ENCODE data around the gene RFC5.
"Not testable (repeated sequence)": the region's sequence is repeated elsewhere in the genome, so short reads cannot be mapped to it uniquely, and the experiment has no call there.

The RFC5 gene

DNA sequence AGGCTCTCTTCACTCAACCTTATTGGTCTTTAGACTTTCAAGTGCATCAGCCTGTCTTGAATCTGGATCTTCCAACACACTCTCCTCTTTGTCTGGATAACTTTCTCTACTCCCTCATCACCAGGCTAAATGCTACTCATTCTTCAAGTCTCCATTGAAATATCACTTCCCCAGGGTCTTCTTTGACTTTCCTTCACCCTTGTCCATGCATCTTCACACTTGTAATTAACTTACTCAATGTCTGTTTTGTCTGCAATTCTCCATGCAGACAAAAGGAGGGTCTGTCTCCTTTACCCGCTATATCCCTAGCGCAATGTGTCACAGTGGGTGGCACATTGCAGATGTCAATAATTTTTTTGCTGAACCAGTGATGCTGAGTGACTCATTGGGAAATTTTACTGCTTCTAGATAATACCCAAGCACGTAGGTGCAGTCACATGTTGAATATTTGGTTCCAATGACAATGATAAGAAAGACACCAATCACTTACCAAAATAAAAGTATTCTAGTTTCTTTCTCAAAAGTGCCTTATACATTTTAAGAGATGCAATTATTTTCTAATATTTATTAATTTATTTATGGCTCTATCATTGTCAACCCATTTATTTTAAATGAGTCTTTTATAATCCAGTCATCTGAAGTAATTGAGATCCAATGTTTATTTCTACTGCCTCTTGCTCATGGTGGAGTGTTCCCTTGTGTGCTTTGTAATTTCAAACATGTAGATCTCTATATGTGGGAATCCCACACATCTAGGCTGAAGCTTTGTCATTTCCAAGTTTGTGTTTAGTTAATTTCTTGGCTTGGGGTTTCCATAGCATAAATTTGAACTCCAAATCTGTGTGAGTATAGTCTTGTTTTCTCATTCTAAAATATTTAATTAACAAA lies 21.7 kb upstream of the RFC5 start:
- no peak for DNase-seq
- Mint-ChIP-seq H3K4me3 (no peak overlapping the region), H3K9me3 (peaks cover 3% of the 10 kb centered on the region), H3K36me3 (ENCODE audit: low read depth) (no peaks in the 10 kb centered on the region), H3K27me3 (peaks cover 3% of the 10 kb centered on the region), H3K4me1 (peaks cover 2% of the 10 kb centered on the region), H3K27ac (no peak overlapping the region)
- ATAC-seq = peak; percentile 65

DNA sequence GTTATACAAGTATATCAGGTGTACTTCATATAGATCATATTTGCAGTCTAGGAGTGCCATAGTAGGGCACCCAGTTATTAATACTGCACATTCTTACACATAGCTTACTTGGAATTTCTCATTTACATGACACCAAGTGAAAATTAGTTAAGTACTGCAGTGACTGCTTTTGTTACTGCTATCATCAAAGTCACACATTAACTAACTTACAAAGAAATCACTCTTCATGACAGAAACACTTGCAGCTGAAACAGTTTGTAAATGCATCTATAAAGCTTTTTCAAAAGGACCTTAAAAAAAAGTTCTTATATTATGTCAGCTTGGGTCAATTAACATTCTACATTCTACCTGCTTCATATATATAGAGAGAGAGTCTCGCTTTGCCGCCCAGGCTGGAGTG lies 17.8 kb upstream of the RFC5 start:
- Mint-ChIP-seq H3K4me1 (peaks cover 2% of the 10 kb centered on the region), H3K4me3 (no peak overlapping the region), H3K27ac (no peak overlapping the region), H3K36me3 (ENCODE audit: low read depth) (no peaks in the 10 kb centered on the region), H3K9me3 (peaks cover 7% of the 10 kb centered on the region), H3K27me3 (peaks cover 1% of the 10 kb centered on the region)
- DNase-seq (no peak), ATAC-seq (no peak)

DNA sequence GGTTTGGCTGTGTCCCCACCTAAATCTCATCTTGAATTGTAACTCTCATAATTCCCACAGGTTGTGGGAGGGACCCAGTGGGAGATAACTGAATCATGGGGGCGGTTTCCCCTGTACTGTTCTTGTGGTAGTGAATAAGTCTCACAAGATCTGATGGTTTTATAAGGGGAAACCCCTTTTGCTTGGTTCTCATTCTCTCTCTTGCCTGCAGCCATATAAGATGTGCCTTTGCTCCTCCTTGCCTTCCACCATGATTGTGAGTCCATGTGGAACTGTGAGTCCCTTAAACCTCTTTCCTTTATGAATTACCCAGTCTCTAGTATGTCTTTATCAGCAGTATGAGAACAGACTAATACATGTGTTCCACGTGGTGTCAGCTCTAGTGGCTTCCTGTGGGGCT lies 16.7 kb upstream of the RFC5 start:
- not testable (repeated sequence) for ATAC-seq; H3K27me3 Mint-ChIP-seq; H3K4me1 Mint-ChIP-seq; H3K27ac Mint-ChIP-seq; H3K36me3 Mint-ChIP-seq (ENCODE audit: low read depth); H3K9me3 Mint-ChIP-seq; H3K4me3 Mint-ChIP-seq
- DNase-seq = peak; percentile 3

DNA sequence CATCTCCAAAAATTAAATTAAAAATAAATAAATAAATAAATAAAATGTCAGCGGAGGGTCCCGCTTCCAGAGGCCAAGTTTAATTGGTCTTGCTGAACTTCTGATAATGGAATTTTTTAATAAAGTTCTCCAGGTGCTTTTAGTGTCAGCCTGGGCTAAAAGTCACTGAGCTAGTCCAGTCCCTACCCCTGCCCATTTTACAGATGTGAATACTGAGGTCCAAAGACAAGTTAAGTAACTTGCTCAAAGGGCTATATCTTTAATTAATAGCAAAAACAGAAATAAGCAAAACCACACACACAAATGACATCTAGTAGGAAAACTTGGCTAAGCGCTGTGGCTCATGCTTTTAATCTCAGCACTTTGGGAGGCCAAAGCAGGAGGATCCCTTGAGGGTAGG lies 5.6 kb upstream of the RFC5 start:
- no peak overlapping the region for H3K4me3 Mint-ChIP-seq
- no peaks in the 10 kb centered on the region for H3K9me3 Mint-ChIP-seq
- DNase-seq (no peak), ATAC-seq (no peak)
- peaks cover under 1% of the 10 kb centered on the region for H3K4me1 Mint-ChIP-seq
- H3K27me3 Mint-ChIP-seq = peaks cover 7% of the 10 kb centered on the region
- H3K36me3 Mint-ChIP-seq (ENCODE audit: low read depth) = no peaks in the 10 kb centered on the region
- no peak overlapping the region for H3K27ac Mint-ChIP-seq

DNA sequence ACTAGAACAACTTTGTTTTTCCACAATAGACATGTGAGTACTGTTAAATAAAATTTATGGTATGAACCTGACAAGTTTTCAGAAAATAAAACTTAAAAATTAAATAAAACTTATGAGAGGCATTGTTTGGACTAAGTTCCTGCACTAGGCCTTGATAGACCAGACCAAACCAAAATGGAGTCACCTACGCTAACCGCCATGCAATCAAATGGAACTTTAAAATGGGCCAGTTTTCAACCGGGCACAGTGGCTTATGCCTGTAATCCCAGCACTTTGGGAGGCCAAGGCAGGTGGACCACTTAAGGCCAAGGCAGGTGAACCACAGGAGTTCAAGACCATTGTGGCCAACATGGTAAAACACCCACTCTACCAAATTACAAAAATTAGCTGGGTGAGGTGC lies 5.1 kb upstream of the RFC5 start:
- peaks cover 7% of the 10 kb centered on the region for H3K27me3 Mint-ChIP-seq
- H3K4me3 Mint-ChIP-seq = no peak overlapping the region
- no peak overlapping the region for H3K27ac Mint-ChIP-seq
- H3K4me1 Mint-ChIP-seq = peaks cover 6% of the 10 kb centered on the region
- ATAC-seq (no peak), DNase-seq (no peak)
- H3K9me3 Mint-ChIP-seq = no peaks in the 10 kb centered on the region
- H3K36me3 Mint-ChIP-seq (ENCODE audit: low read depth) = no peaks in the 10 kb centered on the region

DNA sequence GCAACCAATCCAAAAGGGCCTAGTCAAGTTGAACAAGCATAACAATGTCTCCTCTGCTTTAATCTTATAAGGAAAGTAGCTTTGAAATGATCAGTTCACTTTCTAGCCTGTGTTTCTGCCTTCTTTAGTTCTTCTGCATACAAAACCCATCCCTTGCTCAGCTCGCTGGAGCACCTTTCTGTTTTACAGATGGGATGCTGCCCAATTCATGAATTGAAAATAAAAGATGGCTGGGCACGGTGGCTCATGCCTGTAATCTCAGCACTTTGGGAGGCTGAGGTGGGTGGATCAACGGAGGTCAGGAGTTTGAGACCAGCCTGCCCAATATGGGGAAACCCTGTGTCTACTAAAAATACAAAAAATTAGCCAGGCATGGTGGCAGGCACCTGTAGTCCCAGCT lies 4.5 kb upstream of the RFC5 start:
- peaks cover 7% of the 10 kb centered on the region for H3K27me3 Mint-ChIP-seq
- no peak overlapping the region for H3K4me3 Mint-ChIP-seq
- DNase-seq (no peak), ATAC-seq (no peak)
- no peak overlapping the region for H3K27ac Mint-ChIP-seq
- no peaks in the 10 kb centered on the region for H3K36me3 Mint-ChIP-seq (ENCODE audit: low read depth)
- peaks cover 7% of the 10 kb centered on the region for H3K4me1 Mint-ChIP-seq
- H3K9me3 Mint-ChIP-seq = no peaks in the 10 kb centered on the region

DNA sequence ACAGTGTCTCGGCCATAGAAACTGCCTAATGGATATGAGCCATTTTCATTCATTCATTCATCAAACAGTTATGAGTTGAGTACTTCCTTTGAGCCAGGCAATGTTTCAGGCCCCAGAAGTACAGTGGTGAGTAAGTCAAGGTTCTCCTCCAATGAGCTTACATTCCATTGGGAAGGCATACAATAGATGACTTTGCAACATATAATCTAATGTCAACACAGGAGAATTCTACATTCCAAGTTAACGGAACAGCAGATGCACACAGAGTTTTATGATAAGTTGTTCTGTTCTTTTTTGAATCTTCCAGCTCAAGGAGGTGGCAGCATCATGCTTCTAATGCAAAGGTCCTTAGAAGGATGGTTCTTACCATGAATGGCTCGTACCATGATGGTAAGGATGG lies 3.2 kb upstream of the RFC5 start:
- peaks cover 19% of the 10 kb centered on the region for H3K4me1 Mint-ChIP-seq
- no peak overlapping the region for H3K4me3 Mint-ChIP-seq
- no peak for ATAC-seq
- H3K36me3 Mint-ChIP-seq (ENCODE audit: low read depth) = peaks cover 8% of the 10 kb centered on the region
- peaks cover 4% of the 10 kb centered on the region for H3K27me3 Mint-ChIP-seq
- DNase-seq = no peak
- H3K27ac Mint-ChIP-seq = no peak overlapping the region
- no peaks in the 10 kb centered on the region for H3K9me3 Mint-ChIP-seq

DNA sequence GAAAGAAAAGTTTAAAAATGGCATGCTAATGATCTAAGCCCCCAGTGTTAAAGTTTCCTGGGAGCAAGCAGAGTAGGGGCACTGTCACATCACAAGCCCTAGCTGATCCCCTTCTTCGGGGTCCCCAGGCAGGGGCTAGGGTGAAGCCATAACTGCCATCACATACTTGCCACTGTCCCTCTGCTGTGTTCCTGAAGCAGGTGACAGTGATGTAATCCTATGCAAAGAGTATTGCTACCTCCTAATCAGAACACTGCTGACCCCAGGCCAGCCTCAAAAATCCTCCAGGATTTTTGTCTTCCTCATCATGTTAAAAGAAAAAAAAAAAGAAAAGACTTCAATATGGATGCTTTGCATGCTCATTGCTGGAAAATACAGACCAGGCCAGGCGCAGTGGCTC lies 1.2 kb upstream of the RFC5 start:
- Mint-ChIP-seq H3K27me3 (no peaks in the 10 kb centered on the region), H3K4me1 (peaks cover 23% of the 10 kb centered on the region), H3K27ac (no peak overlapping the region), H3K4me3 (no peak overlapping the region), H3K36me3 (ENCODE audit: low read depth) (peaks cover 18% of the 10 kb centered on the region), H3K9me3 (no peaks in the 10 kb centered on the region)
- DNase-seq (no peak), ATAC-seq (no peak)

DNA sequence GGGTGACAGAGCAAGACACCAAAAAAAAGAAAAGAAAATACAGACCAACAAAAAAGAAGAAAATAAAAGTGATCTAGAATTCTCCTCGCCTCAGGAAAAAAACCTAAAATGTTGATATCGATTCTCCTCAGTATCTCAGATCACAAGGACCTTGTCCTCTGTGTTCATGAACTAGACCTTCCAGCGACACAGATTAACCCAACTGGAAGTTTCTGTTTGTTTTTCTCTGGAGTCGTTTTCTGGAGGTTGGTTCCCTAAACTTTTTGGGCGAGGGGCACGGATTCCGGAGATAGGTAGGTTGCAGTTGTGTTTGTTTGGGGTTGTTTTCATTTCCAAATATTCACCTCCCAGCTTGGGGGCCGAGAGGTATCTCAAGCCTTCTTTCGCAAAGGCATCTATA lies 559 bp upstream of the RFC5 start:
- Mint-ChIP-seq H3K4me3 (peak overlapping the region; percentile 96), H3K9me3 (no peaks in the 10 kb centered on the region), H3K27ac (no peak overlapping the region)

DNA sequence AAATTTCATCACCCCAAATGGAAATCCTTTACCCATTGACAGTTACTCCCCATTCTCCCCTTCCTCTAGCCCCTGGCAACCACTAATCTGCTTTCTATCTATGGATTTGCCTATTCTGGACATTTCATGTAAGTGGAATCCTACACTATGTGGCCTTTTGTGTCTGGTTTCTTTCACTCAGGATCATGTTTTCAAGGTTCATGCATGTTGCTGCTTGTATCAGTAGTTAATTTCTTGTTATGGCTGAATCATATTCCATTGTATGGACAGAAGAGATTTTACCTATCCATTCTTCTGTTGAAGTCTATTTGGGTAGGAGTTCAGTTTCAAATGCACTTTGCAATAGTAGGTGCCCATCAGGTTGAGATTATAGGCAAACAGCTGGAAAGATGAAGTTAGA lies 1.4 kb downstream of the RFC5 start:
- Mint-ChIP-seq H3K27ac (peak overlapping the region; percentile 92), H3K4me1 (peaks cover 23% of the 10 kb centered on the region), H3K9me3 (no peaks in the 10 kb centered on the region)

More for the DNA sequence above, 559 bp upstream of the RFC5 start:
- ATAC-seq = no peak
- H3K27me3 Mint-ChIP-seq = no peaks in the 10 kb centered on the region
- DNase-seq = no peak
- H3K36me3 Mint-ChIP-seq (ENCODE audit: low read depth) = peaks cover 23% of the 10 kb centered on the region
- H3K4me1 Mint-ChIP-seq = peaks cover 23% of the 10 kb centered on the region

DNA sequence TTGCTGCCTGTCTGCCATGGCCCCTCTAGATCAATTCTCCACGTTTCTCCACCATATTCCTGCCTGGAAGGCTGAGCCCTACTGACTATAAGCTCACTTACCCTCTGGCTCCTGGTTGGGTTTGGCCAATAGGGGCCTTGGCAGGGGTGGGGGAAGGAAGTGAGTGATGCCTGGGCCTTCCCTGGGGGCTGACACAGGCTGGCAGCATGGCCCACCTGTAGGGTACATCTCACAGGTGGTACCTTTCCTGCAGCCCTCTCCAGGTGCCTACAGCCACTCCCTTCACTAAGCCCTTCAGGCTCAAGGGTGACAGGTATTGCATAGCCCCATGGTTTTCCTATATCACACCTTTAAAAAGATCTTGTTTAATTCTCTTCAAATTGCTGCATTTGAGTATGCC lies 3.5 kb downstream of the RFC5 start:
- H3K4me3 Mint-ChIP-seq = no peak overlapping the region
- peaks cover 23% of the 10 kb centered on the region for H3K4me1 Mint-ChIP-seq
- H3K36me3 Mint-ChIP-seq (ENCODE audit: low read depth) = peaks cover 48% of the 10 kb centered on the region
- DNase-seq = no peak
- H3K27me3 Mint-ChIP-seq = no peaks in the 10 kb centered on the region
- no peaks in the 10 kb centered on the region for H3K9me3 Mint-ChIP-seq
- no peak for ATAC-seq
- no peak overlapping the region for H3K27ac Mint-ChIP-seq

More for the DNA sequence above, 1.4 kb downstream of the RFC5 start:
- Mint-ChIP-seq H3K4me3 (peak overlapping the region; percentile 96), H3K36me3 (ENCODE audit: low read depth) (peaks cover 36% of the 10 kb centered on the region), H3K27me3 (no peaks in the 10 kb centered on the region)
- DNase-seq (no peak), ATAC-seq (no peak)

DNA sequence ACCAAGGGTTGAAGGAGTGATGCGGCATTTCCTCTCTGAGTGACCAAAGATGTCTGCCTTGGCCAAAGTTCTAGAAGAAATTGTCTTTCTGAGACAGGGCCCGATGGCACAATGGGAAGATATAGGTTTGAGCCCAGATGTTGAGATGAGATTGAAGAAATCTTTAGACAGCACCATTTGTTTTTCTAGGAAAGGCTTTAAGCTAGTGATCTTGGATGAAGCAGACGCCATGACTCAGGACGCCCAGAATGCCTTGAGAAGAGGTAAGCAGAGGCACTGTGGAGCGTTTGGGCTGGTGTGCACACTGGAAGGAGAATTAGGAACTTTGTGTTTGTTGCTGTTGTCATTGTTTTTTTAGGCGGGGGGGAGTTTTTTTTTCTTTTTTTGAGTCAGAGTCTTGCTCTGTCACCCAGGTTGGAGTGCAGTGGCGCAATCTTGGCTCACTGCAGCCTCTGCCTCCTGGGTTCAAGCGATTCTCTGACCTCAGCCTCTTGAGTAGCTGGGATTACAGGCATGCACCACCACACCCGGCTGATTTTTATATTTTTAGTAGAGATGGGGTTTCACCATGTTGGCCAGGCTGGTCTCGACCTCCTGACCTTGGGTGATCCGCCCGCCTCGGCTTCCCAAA lies 5.7 kb downstream of the RFC5 start:
- not testable (repeated sequence) for ATAC-seq, H3K27me3 Mint-ChIP-seq, H3K4me3 Mint-ChIP-seq, DNase-seq, H3K9me3 Mint-ChIP-seq
- Mint-ChIP-seq H3K36me3 (ENCODE audit: low read depth) (peaks cover 66% of the 10 kb centered on the region), H3K27ac (peak overlapping the region; percentile 29), H3K4me1 (peaks cover 14% of the 10 kb centered on the region)

DNA sequence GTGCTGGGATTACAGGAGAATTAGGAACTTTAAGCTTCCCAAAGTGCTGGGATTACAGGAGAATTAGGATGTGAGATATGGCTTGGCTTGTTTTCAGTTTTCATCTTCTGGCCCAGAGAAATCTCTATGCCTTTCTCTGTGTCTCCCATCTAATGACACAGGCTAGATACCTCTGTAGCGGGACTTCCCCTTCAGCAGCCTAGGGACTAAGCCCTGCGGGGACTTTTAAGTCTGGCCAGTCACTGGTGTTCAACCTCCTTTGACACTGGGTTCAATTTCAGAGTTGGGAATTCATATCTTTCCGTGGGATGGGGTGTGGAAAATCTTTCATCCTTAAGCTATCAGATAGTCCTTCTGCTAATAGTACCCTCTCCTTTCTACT lies 6.2 kb downstream of the RFC5 start:
- Mint-ChIP-seq H3K4me1 (peaks cover 9% of the 10 kb centered on the region), H3K27ac (no peak overlapping the region), H3K9me3 (no peaks in the 10 kb centered on the region), H3K36me3 (ENCODE audit: low read depth) (peaks cover 67% of the 10 kb centered on the region), H3K4me3 (no peak overlapping the region), H3K27me3 (no peaks in the 10 kb centered on the region)
- ATAC-seq (no peak), DNase-seq (no peak)

DNA sequence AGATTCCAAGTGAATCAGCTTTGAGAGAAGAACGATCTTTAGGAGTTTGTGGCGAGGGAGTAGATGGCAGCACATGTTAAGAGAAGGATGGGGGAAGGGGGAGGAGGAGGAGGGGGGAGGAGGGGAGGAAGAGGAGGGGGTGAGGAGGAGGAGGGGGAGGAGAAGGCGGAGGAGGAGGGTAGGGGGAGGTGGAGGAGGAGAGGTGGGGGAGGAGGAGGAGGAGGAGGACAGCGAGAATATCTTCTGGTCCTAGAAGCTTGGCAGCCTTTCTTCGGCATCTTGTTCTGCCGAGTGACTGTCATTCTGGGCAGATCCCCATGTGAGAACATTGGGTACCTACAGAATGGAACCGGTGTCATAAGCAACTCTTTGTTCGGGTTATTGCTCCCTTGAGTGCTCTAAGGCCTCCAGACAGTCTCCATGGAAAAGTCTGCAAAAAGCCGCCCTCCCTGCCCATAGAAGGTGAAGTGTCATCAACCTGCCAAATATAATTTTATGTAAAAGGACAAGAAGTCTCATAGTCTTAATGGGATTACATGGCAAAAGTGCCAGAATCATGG lies 6.9 kb downstream of the RFC5 start:
- Mint-ChIP-seq H3K9me3 (no peaks in the 10 kb centered on the region), H3K4me3 (no peak overlapping the region), H3K36me3 (ENCODE audit: low read depth) (peaks cover 67% of the 10 kb centered on the region), H3K4me1 (peaks cover 3% of the 10 kb centered on the region), H3K27me3 (no peaks in the 10 kb centered on the region), H3K27ac (no peak overlapping the region)
- DNase-seq = no peak
- ATAC-seq = no peak

DNA sequence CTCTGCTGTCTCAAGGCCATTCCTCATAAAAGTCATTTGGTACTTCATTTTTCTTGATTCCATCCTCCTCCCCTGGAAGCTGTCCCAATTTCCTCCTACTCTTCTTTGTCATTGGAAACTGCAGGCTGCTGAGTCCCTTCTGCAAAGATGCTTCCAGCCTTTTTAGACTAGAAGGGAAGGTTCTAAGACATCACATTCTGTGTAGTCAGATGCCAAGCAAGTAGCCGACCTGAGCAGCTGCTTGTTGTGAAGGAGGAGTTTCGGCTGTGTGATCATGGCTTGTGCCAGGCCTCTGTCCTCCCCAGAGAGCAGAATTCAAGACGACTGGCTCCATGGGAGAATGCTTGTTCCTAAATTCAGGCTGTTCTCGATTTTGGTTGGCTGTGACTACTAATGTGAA lies 8.7 kb downstream of the RFC5 start:
- Mint-ChIP-seq H3K4me3 (no peak overlapping the region), H3K27ac (peak overlapping the region; percentile 22), H3K36me3 (ENCODE audit: low read depth) (peaks cover 71% of the 10 kb centered on the region), H3K27me3 (no peaks in the 10 kb centered on the region), H3K9me3 (no peaks in the 10 kb centered on the region), H3K4me1 (peaks cover 8% of the 10 kb centered on the region)
- ATAC-seq = no peak
- no peak for DNase-seq

Data from activated naive CD8-positive, alpha-beta T cell treated with anti-CD3 and anti-CD28 coated beads, Interleukin-2, amount 50 U/mL, for 24 hours (primary cell).